GM10266 (cell line): ENCODE data around the gene MYO1D.

ENCODE experiments used
- DNase-seq: peaks from one replicate; pipeline ENCODE4 v3.0.0; 2012; ENCODE audit errors: extremely low spot score
- TF ChIP-seq, protein P1 (sequence below): IDR thresholded peaks from 2 replicates; pipeline ENCODE4 v1.5.1; 2012; ENCODE audit warnings: mild to moderate bottlenecking, low read depth; ENCODE audit not compliant: control insufficient read depth, insufficient read depth; ENCODE audit errors: missing control alignments

The MYO1D gene

DNA sequence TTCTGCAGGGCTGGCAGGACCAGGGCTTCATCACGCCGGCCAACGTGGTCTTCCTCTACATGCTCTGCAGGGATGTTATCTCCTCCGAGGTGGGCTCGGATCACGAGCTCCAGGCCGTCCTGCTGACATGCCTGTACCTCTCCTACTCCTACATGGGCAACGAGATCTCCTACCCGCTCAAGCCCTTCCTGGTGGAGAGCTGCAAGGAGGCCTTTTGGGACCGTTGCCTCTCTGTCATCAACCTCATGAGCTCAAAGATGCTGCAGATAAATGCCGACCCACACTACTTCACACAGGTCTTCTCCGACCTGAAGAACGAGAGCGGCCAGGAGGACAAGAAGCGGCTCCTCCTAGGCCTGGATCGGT, 388.8 kb downstream of the MYO1D start:
- DNase-seq: no peak
- TF ChIP-seq, protein P1, sequence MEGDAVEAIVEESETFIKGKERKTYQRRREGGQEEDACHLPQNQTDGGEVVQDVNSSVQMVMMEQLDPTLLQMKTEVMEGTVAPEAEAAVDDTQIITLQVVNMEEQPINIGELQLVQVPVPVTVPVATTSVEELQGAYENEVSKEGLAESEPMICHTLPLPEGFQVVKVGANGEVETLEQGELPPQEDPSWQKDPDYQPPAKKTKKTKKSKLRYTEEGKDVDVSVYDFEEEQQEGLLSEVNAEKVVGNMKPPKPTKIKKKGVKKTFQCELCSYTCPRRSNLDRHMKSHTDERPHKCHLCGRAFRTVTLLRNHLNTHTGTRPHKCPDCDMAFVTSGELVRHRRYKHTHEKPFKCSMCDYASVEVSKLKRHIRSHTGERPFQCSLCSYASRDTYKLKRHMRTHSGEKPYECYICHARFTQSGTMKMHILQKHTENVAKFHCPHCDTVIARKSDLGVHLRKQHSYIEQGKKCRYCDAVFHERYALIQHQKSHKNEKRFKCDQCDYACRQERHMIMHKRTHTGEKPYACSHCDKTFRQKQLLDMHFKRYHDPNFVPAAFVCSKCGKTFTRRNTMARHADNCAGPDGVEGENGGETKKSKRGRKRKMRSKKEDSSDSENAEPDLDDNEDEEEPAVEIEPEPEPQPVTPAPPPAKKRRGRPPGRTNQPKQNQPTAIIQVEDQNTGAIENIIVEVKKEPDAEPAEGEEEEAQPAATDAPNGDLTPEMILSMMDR: no peak

DNA sequence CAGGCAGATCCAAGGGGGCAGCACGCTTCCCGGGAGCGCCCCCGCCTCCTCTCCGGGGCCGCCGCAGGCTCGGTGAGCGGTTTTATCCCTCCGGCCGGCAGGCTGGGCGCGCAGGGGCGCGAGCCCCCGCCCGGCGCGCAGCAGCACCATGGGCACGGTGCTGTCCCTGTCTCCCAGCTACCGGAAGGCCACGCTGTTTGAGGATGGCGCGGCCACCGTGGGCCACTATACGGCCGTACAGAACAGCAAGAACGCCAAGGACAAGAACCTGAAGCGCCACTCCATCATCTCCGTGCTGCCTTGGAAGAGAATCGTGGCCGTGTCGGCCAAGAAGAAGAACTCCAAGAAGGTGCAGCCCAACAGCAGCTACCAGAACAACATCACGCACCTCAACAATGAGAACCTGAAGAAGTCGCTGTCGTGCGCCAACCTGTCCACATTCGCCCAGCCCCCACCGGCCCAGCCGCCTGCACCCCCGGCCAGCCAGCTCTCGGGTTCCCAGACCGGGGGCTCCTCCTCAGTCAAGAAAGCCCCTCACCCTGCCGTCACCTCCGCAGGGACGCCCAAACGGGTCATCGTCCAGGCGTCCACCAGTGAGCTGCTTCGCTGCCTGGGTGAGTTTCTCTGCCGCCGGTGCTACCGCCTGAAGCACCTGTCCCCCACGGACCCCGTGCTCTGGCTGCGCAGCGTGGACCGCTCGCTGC, 389.3 kb downstream of the MYO1D start:
- DNase-seq: peak; percentile 61
- TF ChIP-seq, protein P1: peak; percentile 14

DNA sequence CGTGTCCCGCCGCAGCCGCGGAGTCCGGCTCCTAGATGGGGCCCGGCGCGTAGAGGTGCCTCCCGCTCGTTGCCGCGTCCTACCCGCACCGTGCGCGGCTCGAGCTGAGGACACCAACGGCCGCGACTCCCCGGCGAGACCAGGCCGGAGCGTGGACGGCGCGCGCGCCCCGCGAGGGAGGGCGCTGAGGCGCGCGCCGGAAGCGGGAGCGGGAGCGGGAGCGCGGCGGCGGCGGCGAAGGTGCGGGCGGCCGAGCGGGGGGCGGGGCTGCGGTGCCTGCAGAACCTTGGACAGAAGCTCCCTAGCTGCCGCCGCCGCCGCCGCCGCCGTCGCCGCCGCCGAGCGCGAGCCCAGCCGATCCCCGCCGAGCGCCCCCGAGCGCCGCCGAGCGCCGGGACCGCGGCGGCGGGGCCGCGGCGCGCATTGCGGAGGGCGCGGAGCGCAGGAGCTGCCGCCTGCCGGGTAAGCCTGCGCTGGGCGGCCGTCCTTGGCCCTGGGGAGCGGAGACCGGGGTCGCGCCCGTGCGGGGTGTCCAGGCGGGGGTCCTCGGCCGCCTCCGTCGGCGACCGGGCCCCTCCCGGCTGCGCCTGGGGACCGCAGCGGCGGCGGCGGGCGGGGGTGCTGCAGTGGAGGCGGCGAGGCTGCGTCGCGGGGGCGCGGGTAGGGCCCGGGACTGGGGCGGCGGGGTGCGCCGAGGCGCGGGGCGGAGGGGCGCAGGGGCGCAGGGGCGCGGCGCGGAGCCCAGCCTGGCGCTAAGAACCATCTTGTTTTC, 390.0 kb downstream of the MYO1D start, which contains the start of gene CDK5R1:
CDK5R1 (plus strand) TSS at position 293 of the 772 bp plus-strand sequence. CDS start 628 bp downstream, outside the sequence.
- DNase-seq: peak; percentile 91
- TF ChIP-seq, protein P1: no peak

DNA sequence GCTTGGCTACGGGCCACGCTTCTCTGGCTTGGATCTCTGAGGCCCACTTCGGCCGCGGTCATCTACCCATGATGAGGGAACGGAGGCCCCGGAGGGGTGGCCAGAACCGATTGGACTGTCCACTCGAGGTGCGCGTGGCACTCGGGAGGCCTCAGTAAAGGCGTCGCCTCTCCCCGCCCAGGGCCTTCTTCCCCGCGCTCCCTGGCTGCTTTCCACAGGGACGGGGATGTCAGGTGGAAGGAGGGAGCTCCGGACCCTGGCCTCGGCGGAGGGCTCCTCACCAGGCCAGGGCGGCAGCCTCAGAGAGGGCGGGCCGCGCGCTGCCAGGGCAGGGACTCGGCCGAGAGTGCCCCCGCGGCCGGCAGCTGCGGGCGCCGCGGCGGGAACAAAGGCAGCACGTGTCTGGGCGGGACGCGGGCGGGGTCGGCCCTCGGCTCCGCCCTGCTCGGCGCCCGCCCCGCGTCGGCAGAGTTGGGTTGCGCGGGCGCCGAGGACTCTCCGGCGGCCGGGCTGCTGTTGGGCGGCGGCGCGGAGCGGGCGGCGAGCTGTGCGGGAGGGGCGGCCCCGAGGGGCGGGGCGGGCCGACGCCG, 390.7 kb downstream of the MYO1D start:
- TF ChIP-seq, protein P1: no peak
- DNase-seq: peak; percentile 94

DNA sequence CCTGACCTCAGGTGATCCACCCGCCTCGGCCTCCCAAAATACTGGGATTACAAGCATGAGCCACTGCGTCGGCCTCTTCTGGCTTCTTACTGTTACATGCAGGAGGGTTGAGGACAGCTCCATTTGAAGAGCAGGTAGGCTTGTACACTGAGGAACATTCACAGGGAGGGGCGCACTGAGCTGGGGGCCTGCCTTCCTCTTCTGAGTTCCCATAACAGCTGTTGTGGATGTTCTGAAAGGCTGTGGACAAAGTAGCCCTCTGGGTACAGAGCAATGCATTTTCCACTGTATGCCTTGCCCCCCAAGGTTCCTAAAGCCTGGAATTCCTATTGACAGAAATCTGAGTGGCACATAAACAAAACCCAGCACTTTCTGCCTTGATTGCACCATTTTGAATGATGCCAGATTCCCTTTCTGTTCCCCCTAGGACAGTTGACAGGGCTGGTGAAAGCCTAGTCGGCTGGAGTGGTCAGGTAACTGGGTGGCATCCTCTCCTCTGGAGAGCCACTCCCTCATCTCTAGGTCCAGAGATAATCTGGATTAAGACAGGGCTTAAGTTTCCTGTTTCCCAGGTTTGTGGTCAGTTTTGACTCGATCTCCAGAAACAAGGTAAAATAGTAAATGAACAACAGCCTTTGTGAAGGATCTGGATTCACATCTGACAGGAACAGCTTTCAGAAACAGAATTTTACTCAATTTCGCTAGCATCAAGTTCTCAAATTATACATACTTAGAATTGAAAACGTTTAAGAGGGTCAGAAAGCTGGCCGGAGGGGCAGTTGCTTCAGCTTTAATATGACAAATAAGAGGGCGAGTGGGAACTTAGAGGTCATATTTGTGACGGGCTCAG, 391.4 kb downstream of the MYO1D start:
- no peak for DNase-seq
- TF ChIP-seq, protein P1: no peak

DNA sequence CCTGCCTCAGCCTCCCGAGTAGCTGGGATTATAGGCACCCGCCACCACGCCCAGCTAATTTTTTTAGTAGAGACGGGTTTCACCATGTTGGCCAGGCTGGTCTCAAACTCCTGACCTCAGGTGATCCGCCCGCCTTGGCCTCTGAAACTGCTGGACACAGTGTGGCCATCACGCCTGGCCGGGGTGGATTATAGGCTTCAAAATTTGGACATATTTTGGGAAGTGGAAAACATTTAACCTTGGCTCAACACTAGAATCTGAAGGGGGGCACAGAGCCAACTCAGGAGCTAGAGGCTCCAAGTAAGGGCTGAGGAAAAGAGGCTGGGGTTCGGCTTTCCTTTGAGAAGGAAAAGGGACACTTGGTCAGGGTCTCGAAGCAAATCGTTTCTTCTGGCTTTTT, 392.3 kb downstream of the MYO1D start:
- DNase-seq: no peak
- TF ChIP-seq, protein P1: no peak
